Epithelial cell of proximal tubule (primary cell): Measurements from ENCODE around the gene KRTAP1-4. TPM values are rescaled to one million over a fixed set of nuclear protein-coding genes. Genes with fewer than 3 reads are reported as not detected.

ENCODE experiments used
- DNase-seq: peaks from one replicate; pipeline ENCODE4 v3.0.0-alpha.2; 2011; ENCODE audit warnings: low read depth
- H3K4me3 ChIP-seq: 2 replicates; pipeline ENCODE4 v1.5.1; 2011; ENCODE audit warnings: low read depth, mild to moderate bottlenecking, low read length
- total RNA-seq: library from RNA; depleted of rRNA; stranded (reverse); fragments of >200 nt; gene quantifications from 2 replicates; pipeline ENCODE4 v1.2.3, GENCODE V29; 2015
- TF ChIP-seq, protein P1 (sequence below): conservative IDR thresholded peaks from 2 replicates; pipeline ENCODE4 v1.5.1; 2012; ENCODE audit warnings: low read depth, mild to moderate bottlenecking, low read length

KRTAP1-4 gene
- total RNA-seq, 1 donor from 2014 or later = not detected

DNA sequence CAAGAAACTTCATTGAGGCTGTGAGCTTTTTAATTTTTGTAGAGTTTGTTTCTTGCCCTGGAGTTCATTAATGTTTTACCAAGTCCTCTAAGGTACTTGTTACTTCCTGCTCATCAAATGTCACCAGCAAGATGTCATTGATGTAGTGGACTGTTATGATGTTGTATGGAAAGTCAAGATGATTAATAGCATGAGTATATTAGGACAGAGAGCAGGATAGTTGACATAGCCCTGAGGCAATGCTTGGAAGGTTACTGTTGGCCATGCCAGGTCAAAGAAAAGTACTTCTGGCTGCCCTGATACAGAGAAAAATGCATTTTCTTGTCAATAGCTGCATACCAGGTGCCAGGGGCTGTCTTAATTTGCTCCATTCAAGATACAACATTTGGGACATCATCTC is 9.7 kb downstream of the KRTAP1-4 start:
- DNase-seq = no peak
- no peak overlapping the region for H3K4me3 ChIP-seq
- TF ChIP-seq, protein P1, sequence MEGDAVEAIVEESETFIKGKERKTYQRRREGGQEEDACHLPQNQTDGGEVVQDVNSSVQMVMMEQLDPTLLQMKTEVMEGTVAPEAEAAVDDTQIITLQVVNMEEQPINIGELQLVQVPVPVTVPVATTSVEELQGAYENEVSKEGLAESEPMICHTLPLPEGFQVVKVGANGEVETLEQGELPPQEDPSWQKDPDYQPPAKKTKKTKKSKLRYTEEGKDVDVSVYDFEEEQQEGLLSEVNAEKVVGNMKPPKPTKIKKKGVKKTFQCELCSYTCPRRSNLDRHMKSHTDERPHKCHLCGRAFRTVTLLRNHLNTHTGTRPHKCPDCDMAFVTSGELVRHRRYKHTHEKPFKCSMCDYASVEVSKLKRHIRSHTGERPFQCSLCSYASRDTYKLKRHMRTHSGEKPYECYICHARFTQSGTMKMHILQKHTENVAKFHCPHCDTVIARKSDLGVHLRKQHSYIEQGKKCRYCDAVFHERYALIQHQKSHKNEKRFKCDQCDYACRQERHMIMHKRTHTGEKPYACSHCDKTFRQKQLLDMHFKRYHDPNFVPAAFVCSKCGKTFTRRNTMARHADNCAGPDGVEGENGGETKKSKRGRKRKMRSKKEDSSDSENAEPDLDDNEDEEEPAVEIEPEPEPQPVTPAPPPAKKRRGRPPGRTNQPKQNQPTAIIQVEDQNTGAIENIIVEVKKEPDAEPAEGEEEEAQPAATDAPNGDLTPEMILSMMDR = no peak

DNA sequence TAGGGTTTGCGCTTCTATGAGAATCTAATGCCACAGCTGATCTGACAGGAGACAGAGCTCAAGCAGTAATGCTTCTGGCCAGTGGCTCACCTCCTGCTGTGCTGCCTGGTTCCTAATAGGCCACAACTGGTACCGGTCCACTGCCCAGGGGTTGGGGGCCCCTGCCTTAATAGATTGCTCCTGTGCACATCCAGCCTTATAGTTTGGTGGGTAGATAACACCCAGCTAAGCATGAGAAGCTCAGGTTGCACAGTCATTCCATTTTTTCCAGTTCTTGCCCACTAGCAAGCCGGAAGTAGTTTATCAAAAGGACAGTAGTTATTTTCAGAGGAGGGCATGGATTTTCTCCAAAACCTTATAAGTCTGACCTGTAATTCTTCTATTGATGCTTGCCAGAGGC is 10.6 kb downstream of the KRTAP1-4 start:
- no peak for DNase-seq
- TF ChIP-seq, protein P1 = no peak
- no peak overlapping the region for H3K4me3 ChIP-seq

DNA sequence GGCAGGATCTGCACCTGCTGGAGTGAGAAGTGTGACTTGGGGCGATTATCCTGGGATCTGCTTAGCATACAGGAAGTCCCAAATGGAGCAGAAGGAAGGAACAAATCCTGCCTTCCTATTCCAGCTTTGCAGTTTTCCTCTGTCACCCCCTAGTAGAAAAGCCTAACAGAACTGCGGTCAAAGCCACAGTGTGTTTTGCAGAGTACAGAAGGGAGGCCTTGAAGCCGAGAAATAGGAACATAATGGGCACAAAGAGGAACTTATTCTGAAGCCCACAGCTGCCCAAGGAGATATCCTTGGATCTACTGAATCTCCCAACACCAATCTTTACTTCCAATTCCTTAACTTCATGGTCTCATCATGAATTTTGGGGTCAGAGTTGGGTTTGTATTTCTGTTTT is 11.5 kb downstream of the KRTAP1-4 start:
- TF ChIP-seq, protein P1 = no peak

DNA sequence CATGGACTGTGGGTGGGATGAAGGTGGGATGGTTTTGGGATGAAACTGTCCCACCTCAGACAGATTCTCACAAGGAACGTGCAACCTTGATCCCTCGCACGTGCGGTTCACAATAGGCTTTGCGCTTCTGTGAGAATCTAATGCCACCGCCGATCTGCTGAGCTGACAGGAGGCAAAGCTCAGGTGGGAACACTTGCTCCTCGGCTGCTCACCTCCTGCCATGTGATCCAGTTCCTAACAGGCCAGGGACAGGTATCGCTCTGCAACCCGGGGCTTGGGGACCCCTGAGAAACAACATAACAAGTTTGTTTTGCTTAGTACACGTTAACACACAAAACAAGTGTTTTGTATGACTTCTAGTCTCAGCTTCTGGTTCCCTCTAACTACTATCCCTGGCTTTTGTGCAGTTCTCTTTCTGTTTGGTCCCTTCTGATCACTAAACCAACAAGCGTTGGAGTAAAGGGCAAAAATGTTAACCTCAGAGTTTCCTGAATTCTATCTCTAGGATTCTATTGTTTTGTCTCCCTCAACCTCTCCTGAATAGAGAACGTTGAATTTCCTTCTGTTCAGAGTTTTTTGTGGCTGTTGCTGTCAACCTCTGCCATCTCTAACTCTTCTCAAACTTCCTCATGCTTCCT is 13.3 kb downstream of the KRTAP1-4 start:
- TF ChIP-seq, protein P1 = no peak

More for the DNA sequence above, 11.5 kb downstream of the KRTAP1-4 start:
- no peak for DNase-seq
- no peak overlapping the region for H3K4me3 ChIP-seq

DNA sequence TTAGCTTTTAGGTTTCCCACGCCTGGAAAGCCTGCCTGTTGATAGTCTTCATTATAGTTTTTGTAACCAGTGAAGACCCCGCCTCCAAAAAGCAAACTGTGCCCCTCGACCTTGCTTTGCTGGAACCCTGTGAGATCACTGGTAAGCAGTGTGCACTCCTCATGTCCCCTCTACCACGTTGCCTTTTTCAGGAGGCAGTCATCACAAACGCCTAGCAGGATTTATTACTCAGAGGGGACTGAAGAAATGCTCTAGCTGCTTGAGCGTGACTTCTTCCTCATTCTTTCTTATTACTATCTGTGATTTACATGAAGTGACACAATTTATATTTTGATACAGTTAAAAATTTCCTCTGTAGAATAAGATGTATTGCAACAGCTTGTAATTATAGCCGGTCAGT is 14.5 kb downstream of the KRTAP1-4 start:
- DNase-seq = no peak
- H3K4me3 ChIP-seq = no peak overlapping the region
- TF ChIP-seq, protein P1 = no peak

More for the DNA sequence above, 13.3 kb downstream of the KRTAP1-4 start:
- DNase-seq = no peak
- no peak overlapping the region for H3K4me3 ChIP-seq

DNA sequence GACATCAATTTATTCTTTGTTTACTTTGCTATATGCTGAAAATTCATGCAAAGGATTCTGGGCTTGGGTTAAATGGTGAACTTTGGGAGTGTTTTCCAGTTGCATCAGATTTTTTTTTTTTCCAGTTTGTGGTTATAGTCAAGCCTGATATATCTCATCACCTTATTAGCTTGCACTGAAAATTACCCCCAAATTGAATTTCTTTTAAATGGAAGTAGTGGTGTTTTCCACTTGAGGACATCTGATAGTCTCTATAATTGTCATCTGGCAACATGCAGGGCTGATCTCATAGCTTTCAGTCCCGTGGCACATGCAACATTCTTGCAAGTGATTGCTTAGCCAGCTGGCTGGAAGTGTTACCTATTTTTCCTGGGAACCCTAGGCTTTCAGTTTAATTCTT is 16.4 kb downstream of the KRTAP1-4 start:
- DNase-seq = no peak
- TF ChIP-seq, protein P1 = no peak
- no peak overlapping the region for H3K4me3 ChIP-seq

DNA sequence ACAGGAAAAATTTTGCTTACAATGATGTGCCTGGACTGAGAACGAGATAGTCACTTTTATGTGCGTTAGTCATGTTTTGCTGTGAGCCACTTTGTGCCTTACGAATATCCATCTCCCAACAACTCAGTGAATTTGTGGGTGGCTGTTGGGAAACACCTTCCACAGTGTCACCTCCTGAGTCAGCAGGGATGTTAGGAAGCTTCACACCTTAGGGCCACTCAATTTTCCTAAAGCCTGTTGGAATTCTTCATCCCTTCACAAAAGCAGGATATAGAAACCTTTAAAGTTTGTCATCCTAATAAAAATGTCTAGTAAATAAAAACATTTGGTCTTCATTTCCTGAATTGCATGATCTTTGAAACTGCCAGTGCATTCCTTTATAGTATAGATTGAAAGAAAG is 16.8 kb downstream of the KRTAP1-4 start:
- TF ChIP-seq, protein P1 = no peak
- no peak overlapping the region for H3K4me3 ChIP-seq
- no peak for DNase-seq
